A673 (cell line): ENCODE results near the gene TMEM165.

Experiments used
- EZH2 ChIP-seq: fragments of 200-600 bp; sonication (generic); IDR thresholded peaks from 2 replicates; pipeline ENCODE4 v1.6.1; 2017; ENCODE audit warnings: borderline replicate concordance, low read depth, mild to moderate bottlenecking, mixed read lengths, antibody characterized with exemption, low read length; ENCODE audit not compliant: poor library complexity, severe bottlenecking
- TF ChIP-seq, protein P1 (sequence below): fragments of 300-800, 200-600 bp; sonication (generic); conservative IDR thresholded peaks from 2 replicates; pipeline ENCODE4 v1.5.1; 2017; ENCODE audit warnings: low read depth, mild to moderate bottlenecking, antibody characterized with exemption, low read length, moderate library complexity, mixed read lengths

DNA sequence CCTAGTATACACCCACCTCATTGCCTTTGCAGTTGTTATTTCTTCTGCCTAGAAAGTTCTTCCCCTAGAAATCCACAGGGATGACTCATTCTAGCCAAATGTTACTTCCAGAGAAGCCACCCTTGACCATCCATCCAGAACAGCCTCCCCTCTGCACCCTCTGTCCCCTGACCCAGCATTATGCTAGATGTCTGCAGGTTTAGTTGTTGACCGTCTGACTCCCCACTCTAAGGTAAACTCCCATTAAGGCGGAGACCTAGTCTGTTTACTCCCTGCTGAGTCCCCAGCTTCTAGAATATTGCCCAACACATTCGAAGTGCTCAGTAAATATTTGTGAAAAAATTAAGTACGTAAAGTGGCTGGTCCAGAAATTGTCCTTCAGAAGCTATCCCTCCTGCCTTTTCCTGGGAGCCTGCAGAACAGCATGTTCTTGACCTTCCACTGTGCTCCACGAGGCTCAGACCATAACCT is 38.7 kb upstream of the TMEM165 start:
- TF ChIP-seq, protein P1, sequence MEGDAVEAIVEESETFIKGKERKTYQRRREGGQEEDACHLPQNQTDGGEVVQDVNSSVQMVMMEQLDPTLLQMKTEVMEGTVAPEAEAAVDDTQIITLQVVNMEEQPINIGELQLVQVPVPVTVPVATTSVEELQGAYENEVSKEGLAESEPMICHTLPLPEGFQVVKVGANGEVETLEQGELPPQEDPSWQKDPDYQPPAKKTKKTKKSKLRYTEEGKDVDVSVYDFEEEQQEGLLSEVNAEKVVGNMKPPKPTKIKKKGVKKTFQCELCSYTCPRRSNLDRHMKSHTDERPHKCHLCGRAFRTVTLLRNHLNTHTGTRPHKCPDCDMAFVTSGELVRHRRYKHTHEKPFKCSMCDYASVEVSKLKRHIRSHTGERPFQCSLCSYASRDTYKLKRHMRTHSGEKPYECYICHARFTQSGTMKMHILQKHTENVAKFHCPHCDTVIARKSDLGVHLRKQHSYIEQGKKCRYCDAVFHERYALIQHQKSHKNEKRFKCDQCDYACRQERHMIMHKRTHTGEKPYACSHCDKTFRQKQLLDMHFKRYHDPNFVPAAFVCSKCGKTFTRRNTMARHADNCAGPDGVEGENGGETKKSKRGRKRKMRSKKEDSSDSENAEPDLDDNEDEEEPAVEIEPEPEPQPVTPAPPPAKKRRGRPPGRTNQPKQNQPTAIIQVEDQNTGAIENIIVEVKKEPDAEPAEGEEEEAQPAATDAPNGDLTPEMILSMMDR = no peak
- no peak for TF ChIP-seq EZH2
